GM19025 (cell line): ENCODE measurements around the gene RRP12.
"Not testable (repeated sequence)": the region's sequence is repeated elsewhere in the genome, so short reads cannot be mapped to it uniquely, and the experiment has no call there.

Experiments
- ATAC-seq: cut with Tn5 transposase; IDR thresholded peaks from one replicate; pipeline ENCODE4 v1.9.1; 2021; ENCODE audit warnings: mild to moderate bottlenecking, low read depth, moderate library complexity; ENCODE audit not compliant: unreplicated experiment

RRP12 gene

DNA sequence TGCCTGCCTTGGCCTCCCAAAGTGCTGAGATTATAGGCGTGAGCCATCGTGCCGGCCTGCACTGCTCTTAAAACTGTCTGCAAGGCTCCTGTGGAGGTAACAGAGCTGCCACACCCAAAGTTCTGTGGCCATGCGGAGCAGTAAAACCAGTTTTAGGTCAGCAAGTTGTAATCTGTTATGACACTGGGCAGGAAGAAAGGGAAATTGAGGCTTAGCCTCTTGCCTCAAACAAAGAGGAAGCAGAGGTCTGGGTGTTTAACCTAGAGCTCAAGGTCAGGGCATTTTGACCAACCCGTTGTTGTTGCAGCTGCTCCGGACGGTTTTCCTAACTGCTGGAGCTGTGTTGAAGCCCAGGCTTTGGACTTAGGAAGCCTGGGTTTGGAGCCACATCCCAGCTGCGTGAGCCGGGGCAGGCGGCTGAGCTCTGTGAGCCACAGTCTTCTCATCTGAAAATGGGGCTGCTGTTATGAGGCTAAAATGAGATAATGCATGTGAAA lies 7.4 kb upstream of the RRP12 start:
- ATAC-seq = no peak

DNA sequence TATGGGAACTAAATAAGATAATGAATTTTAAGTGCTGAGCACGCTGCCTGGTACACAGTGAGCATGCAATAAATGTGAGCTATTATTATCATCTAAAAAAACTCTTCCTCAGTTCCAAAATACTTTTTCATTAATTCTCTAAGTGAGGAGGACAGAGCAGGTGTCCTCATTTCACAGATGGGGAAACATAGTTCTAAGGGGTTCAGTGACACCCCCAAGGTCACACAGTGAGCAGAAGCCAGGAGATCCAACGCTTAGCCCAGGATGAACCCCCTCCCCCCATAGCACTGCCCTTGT lies 6.8 kb upstream of the RRP12 start:
- ATAC-seq = no peak

DNA sequence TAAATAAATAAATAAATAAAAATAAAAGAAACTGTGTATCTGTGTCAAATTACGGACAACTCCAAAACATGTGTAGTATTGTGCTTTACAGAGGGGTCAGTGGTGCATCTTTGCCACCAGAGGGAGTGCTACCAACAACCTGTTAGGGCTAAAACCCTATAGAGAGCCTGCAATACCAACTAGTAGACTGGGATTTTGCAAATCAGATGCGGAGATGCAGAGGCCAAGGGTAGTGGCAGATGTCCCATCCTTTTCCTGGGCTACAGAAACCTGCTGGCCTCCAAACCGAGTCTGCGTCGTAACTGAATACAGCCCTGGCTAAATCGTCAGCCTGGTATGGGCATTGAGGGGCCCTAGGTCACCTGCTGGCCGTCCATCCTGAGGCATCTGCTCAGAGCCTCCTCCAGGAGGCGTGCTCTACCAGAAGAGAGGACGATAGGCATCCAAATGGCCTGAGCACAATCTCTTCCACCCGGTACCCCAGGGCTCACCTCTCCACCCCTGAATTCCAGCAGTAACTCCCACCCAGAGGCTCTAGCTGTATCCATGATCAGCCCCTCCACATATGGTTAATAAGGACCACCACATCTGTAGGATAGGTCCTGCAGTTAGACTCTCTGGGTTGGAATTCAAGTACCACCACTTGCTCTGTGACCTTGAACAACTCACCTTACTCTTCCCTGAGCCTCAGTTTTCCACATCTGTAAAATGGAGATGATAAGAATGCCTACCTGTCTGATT lies 6.2 kb upstream of the RRP12 start:
- ATAC-seq = peak; percentile 90

DNA sequence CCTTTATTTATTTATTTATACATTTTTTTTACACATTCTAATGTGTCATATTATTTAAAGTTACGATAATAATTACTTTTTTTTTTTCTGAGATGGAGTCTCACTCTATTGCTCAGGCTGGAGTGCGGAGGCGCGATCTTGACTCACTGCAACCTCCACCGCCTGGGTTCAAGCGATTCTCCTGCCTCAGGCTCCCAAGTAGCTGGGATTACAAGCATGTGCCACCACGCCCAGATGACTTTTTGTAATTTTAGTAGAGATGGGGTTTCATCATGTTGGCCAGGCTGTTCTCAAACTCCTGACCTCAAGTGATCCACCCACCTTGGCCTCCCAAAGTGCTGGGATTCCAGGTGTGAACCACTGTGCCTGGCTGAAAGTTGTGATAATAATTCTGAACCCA lies 5.3 kb upstream of the RRP12 start:
- not testable (repeated sequence) for ATAC-seq

DNA sequence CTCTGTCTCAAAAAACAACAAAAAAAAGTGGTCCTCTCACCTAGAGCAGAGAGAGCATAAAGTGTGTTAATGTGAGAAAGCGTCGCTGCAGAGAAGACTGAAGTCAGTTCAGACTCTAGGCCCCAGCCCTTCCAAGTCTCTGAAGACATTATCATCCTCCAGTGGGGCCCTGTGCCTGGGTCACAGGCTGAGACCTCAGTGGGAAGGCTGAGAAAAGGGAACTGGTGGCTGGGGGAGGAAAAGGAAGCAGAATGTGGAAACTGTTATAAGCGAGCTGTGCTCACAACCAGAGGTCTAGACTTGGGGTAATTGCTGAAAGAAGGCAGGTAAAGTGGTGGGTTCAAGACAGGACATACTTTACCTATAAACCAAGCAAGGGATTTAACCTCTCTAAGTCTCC lies 4.9 kb upstream of the RRP12 start:
- ATAC-seq = no peak

DNA sequence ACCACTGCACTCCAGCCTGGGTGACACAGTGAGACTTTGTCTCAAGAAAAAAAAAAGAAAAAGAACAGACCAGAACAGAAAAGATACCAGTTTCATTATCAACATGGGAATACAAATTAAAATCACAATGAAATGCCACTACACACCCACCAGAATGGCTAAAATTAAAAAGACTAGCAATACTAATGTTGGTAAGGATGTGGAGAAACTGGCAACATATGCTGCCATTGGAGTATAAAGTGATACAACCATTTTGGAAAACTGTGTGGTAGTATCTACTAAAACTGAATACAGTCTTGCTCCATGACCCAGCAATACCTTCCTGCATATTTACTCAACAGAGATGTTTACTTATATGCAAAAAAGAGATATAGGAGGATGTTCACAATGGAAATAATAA lies 2.9 kb upstream of the RRP12 start:
- no peak for ATAC-seq

DNA sequence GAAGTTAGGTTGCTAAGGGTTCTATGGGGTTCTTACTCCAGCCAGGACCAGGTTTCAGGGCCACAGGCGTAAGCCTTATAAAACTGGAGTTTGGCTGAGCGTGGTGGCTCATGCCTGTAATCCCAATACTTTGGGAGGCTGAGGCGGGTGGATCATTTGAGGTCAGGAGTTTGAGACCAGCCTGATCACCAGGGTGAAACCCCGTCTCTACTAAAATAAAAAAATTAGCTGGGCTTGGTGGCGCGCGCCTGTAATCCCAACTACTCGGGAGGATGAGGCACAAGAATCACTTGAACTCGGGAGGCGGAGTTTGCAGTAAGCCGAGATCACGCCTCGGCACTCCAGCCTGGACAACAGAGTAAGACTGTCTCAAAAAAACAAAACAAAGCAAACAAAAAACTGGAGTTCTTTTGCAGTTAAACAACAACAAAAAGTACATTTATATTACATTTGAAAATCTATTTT lies 347 bp upstream of the RRP12 start:
- no peak for ATAC-seq

DNA sequence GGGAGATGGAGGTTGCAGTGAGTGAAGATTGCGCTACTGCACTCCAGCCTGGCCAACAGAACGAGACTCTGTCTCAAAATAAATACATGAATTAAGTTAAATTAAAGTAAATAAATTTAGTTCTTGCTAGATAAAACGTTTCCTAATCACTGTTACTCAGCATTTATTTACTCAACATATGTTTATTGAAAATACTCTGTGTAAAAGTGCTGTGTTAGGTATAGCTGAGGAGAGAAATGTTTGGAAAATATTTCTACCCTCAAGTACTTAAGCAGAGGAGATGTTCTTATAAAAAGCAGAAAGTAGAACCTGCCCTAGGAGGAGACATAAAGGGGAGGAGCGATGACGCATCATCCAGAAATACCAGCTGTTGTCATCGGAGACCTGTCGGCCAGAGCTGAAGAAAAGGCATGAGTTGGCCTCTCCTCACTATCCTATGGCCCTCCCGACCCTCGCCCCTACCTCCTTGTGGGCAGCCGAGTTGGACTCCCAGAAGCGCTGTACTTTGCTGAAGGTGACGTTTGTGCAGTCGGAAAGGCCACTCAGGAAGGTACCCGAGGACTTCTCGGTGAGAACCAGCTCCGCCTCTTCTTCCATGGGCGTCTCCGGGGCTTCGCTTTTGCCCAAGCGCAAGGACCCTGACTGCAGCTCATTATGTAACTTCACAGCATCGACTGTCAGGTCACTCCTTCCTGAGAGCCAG lies 1.1 kb downstream of the RRP12 start:
- no peak for ATAC-seq

DNA sequence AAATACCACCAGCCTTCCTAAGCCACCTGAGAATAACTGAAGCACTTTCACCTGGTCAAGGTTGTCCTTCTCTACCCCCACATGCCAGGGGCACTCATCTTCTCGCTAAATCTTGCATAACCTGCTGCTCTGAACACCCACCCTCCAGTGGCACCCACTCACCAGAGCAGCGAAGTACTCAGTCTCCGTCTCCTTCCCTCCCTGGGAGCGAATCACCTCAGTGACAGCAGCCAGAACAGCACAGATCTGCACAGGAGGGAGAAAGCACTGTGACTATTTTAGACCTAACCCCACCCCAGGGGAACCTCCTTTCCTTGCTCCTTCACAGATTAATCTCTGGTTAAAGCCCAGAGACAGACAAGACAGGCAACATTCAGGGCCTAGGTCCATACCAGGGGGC lies 5.1 kb downstream of the RRP12 start:
- no peak for ATAC-seq

DNA sequence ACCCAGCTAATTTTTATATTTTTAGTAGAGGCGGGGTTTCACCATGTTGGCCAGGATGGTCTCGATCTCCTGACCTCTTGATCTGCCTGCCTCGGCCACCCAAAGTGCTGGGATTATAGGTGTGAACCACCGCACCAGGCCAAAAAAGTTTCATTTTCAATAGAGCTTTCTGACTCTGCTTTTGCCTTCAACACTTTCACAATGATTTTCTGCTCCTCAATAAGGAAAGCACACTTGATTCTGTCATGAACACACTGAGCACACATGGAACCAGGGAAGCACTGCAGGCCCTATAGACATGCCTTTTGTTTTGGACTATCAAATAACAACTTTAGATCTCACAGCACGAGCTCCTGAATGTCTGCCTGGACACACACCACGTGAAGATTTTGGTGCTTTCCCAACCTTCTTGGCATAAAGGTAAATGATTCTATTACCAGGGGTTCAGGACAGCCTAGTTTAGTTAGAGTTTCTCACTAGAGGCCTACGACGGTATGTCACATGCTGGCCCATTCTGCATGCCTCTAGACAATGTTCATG lies 8.0 kb downstream of the RRP12 start:
- no peak for ATAC-seq

DNA sequence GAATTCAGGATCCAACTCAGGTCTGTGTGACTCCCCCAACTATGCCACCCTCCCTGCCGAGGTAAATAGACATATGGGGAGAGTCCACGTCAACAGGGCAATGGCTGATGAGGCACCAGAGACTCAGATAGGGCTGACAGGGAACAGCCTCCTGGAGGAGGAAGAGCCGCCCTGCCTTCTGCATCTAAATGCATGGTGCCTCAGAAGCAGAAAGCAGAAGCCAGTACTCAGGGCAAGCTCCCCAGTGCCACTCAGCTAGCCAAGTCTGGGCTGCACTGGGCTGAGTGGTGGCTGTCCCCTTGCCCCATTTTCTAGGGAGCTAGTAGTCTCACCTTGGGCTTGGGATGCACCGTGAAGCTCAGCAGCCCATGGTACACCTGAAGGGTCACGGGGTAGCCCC lies 11.0 kb downstream of the RRP12 start:
- no peak for ATAC-seq

DNA sequence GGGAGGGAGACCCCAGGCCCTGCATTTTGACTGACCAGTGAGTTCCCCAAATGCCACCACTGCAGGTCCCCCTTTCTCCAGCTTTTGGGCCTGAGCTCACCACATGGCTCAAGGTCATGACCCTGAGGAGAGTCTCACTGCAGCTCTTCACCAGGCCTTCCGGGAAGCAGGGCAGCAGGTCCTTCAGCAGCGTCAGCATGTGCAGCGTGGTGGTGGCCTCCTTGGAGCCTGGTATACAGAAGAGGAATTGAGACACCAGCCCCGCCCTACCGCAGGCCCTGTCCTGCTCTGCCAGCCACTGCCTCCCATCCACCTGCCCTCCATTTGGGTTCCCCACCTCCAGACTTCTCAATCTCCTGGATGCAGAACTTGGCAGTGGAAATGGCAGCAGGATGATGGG lies 13.0 kb downstream of the RRP12 start:
- ATAC-seq = no peak

DNA sequence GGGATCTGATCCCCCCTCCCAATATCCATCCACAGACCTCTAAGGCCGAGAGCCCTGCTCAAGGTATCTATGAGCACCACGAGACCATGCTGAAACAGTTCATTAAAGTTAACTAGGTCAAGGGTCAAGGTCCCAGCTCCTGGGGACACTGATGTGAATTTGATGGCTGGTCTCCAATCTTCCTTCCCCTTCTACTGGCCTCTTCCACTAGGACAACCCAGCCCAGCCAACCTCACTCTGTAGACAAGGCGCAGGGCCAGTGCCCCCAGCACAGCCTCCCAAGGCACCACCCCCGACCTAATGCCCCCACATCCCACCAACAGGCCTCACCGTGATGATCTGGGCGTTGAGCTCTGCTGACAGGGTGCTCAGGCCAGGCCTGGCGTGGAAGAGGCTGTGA lies 15.6 kb downstream of the RRP12 start:
- ATAC-seq = no peak

DNA sequence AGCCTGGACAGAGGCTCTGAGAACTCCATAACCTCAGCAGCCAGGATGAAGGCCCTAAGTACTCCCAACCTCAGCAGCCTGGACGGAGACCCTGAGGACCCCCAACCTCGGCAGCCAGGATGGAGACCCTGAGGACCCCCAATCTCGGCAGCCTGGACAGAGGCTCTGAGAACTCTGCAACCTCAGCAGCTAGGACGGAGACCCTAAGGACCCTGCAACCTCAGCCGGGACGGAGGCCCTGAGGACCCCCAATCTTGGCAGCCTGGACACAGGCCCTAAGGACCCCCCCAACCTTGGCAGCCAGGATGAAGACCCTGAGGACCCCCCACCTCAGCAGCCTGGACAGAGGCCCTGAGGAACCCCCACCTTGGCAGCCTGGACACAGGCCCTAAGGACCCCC lies 16.5 kb downstream of the RRP12 start:
- no peak for ATAC-seq

DNA sequence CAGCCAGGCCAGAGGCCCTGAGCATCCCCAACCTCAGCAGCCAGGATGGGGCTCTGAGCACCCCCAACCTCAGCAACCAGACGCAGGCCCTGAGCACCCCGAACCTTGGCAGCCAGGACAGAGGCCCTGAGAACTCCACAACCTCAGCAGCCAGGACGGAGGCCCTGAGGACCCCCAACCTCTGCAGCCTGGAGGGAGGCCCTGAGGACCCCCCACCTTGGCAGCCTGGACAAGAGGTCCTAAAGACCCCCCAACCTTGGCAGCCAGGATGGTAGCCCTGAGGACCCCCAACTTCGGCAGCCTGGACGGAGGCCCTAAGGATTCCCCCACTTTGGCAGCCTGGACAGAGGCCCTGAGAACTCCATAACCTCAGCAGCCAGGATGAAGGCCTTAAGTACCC lies 17.0 kb downstream of the RRP12 start:
- ATAC-seq = no peak

DNA sequence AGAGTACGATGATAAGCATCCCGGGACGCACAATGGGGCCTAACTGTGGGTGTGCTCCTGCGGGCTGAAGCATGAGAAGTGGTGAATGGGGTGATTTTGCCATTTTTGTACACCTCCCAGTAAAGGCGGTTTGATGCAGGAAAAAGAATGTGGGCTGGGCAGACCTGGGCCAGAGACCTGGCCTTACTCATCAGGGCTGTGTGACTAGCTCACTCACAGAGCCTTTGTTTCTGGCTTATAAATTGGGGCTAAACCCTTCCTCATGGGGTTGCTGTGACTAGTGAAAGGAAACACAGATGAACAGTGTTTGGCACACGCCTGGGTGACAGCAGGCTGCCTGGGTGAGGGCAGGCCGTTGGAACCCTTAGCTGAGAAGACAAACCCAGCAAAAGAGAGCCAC lies 18.0 kb downstream of the RRP12 start:
- ATAC-seq = no peak

DNA sequence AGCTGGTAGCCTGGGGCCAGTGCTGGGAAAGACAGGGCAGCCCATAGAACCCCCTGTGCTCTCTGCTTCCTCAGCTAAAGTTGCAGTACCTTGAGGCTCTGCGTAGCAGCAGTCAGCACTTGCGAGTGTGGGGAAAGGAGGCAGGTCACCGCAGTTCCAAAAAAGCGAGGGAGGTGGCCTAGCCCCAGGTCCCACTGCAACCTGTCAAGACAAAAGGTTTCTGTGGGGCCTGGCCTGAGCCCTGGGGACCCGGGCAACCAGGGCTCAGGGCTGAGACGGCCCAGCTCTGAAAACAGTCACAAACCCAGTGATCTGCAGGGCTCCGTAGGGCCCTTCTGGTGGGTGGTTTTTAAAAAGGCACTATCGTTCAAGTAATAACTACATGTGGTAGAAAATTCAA lies 19.5 kb downstream of the RRP12 start:
- no peak for ATAC-seq

DNA sequence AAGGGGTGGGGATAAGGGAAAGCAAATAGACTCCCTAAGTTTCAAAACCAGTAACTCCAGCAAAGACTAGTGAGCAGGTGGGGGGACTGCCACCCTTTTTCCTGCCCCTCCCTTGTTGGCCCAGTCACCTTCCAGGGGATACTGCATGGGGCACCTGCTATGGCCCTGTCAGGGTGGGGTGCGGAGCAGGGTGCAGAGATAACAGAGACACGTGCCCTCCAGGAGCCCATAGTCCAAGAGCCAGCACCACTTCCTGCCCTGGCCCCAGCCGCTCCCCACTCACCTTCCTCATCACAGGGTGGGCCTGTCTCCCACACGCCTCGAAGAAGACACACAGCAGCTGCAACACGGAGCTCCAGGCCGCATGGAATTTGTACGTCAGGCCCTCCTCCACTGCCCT lies 20.6 kb downstream of the RRP12 start:
- no peak for ATAC-seq

DNA sequence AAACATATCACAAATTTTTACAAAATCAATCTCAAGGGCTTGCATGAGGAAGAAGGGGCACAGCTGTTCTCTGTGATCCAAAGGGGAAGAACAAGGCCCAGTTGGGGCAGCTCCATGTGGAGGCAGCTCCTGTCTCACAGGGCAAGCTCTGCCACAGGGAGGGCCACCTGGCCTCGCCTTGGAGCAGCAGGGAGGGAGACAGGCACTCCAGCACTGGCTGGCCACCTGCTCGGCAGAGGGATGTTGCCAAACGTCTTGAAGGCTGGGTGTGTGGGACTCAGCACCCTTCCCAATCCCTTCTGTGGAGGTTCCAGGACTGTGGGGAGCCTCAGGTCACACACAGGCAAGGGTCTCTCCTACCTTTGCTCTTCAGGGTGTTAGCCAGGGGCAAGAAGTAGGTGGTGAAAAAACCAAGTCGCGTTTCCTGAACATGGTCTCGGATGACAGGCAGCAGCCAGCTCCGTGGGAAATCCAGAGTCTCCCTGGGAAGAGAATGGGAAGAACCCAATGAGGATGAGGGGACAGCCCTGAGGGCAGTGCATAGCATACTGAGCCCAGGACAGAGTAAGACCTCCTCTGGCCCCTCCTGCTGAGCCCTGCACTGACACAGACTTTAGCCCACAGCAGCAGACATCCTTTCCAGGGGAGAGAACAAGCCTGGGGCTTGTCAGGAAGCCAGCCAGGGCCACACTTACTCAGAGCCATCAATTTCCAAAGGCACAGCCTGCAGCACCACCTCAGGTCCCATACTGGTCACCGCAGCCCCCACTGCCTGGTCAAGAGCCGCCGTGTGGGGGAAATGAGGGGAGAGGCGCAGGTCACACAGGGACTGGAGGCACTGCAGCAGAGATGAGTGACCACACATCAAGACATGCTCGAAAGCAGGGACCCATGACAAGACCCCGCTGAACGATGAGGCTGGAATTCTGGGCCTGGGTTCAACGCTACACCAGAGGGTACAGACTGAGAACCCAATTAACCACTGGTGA lies 21.9 kb downstream of the RRP12 start:
- no peak for ATAC-seq

DNA sequence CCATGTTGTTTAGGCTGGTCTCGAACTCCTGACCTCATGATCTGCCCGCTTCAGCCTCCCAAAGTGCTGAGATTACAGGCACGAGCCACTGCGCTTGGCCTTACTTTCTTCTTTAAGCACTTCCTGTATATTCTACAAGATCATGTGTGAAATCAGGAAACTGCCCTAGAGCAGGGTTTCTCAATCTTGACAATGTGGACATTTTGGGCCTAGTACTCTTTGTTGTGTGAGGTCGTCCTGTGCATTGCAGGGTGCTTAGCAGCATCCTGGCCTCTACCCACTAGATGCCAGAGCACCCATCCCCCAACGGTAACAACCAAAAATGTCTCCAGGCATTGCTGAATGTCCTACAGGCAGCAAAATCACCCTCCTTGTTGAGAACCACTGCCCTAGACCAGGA lies 24.7 kb downstream of the RRP12 start:
- no peak for ATAC-seq

DNA sequence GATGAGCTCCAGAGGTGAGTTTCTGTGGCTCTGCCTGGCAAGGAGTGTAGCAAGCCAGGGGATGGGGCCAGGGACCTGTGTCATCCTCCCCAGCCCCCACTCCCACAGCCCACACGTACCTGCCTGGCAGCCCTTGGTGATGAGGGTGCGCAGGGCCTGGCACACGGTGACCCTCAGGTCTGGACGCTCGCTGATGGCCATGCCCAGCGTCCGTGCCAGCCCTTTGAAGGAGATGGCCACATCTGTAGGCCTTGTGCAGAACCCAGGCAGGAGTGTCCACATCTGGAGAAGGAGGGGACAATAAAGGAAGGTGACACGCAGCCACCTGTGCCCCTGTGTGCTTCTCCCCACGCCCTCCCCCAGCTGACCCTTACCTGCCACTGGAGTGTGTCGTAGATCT lies 27.7 kb downstream of the RRP12 start:
- no peak for ATAC-seq
